ENCODE measurements around the gene ULBP2. TPM values are rescaled to one million over a fixed set of nuclear protein-coding genes. Genes with fewer than 3 reads are reported as not detected.

ULBP2 gene
- total RNA-seq, 1 donor from 2014 or later, result not detected

DNA sequence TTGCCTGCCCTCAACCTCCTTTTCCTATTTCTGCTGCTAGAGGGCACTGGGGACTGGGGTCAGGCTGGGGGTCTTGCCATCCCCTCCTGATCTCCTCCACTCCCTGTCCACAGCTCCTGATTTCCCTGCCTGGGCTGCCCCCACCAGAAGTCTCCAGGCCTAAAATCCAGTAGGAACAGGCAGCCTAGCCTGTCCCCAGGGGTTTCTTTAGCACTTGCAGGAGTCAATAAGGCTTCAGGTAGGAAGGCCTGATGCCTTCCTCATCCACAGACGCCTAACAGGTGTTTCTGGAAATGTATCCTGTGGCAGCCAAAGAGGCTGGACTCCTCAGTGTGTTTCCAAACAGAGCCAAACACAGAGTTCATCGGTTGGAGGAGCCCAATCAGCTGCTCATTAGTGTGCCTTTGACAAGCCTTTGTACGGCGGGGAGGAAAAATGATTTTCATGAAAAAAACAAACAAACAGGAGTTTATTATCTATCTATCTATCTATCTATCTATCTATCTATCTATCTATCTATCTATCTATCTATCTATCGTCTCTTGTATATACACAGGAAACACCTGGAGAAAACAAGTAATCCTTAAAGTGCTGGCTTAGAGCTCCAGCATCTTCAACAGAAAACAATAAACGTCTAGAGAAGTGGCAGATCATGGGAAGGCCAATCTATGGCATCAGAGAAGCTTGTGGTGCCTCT is 40.2 kb upstream of the ULBP2 start:
- no peaks in the 10 kb centered on the region for H3K27me3 ChIP-seq

DNA sequence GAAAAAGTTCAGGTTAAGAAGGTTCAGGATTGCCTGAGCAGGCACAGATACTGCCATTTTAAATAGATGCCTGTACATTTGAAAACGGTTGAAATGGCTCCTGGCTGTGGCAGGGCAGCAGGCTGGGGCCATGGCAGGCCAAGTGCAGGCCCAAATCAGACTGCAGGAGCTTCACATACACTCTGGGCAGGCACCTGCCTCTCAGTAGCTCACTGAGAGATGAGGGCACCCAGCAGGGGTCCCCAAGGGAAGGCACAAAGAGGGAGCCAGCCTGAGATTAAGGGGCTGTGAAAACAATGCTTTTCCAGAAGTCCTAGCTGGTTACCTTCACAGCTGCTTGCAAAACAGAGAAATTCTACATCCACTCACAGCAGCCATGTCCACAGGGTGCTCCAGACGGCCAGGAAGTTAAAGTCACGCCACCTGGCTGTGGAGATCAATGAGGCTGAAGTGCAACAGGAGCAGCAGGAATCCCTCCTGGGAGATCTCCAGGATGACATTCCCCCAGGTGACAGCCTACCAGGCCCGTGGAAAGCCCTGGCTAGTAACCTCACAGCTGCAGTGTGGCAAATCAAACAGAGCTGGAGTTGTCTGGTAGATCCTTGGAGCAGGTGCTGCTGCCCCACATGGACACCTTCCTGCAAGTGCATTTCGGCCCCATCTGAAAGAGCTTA is 37.7 kb upstream of the ULBP2 start:
- Histone ChIP-seq H3K36me3 (no peaks in the 10 kb centered on the region), H3K27me3 (no peaks in the 10 kb centered on the region), H3K4me3 (no peak overlapping the region), H3K4me1 (no peaks in the 10 kb centered on the region), H3K9me3 (no peaks in the 10 kb centered on the region), H3K27ac (no peak overlapping the region)
- TF ChIP-seq, protein P1, sequence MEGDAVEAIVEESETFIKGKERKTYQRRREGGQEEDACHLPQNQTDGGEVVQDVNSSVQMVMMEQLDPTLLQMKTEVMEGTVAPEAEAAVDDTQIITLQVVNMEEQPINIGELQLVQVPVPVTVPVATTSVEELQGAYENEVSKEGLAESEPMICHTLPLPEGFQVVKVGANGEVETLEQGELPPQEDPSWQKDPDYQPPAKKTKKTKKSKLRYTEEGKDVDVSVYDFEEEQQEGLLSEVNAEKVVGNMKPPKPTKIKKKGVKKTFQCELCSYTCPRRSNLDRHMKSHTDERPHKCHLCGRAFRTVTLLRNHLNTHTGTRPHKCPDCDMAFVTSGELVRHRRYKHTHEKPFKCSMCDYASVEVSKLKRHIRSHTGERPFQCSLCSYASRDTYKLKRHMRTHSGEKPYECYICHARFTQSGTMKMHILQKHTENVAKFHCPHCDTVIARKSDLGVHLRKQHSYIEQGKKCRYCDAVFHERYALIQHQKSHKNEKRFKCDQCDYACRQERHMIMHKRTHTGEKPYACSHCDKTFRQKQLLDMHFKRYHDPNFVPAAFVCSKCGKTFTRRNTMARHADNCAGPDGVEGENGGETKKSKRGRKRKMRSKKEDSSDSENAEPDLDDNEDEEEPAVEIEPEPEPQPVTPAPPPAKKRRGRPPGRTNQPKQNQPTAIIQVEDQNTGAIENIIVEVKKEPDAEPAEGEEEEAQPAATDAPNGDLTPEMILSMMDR (IDR thresholded peaks at IDR 0.05), result no peak
- intact Hi-C loops (cut with DNase I), result no loop called here
- DNase-seq (ENCODE audit: low spot score in 2 of 2), result no peak

More for the DNA sequence above, 40.2 kb upstream of the ULBP2 start:
- H3K9me3 ChIP-seq, result no peaks in the 10 kb centered on the region
- no peak overlapping the region for H3K4me3 ChIP-seq
- DNase-seq (ENCODE audit: low spot score in 2 of 2), result peak in 1 of 2 donors; percentile 30
- H3K36me3 ChIP-seq, result no peaks in the 10 kb centered on the region
- intact Hi-C loops (cut with DNase I), result no loop called here
- TF ChIP-seq, protein P1 (IDR thresholded peaks at IDR 0.05), result no peak
- H3K27ac ChIP-seq, result no peak overlapping the region
- peaks cover 8 to 9% of the 10 kb centered on the region in 2 donors for H3K4me1 ChIP-seq

DNA sequence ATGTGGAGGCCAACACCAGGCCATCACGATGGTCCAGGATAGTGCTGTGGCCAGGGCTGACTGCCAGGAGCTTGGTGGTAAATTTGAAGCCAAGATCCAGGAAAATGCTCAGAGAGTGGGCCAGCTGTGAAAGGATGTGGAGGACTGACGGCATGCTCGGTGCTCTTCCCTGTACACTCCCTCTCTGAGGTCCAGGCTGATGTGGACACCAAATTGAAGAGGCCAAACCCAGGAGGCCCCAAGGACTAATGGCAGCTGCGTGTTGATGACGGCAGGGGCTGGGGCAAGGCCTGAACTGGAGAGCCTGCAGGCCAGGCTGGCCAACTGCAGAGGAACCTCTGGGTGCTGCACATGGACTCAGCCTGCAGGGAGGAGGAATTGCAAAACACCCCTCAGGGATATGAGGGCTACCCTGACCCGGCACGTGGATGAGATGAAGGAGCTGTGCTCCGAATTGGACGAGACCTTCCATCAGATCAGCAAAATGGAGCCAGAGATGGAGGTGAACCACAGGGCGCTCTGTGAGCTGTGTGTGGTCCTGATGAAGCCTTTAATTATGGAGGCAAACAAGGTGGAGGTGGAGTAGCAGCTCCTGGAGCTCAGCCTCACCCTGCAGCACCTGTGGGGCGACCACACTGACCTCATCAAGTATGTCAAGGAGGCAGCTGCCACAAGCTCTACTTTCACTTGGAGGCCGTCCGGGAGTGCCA is 37.0 kb upstream of the ULBP2 start:
- intact Hi-C loops (cut with DNase I), result no loop called here
- H3K9me3 ChIP-seq, result no peaks in the 10 kb centered on the region
- no peaks in the 10 kb centered on the region for H3K36me3 ChIP-seq
- TF ChIP-seq, protein P1 (IDR thresholded peaks at IDR 0.05), result no peak
- H3K27me3 ChIP-seq, result no peaks in the 10 kb centered on the region
- H3K4me3 ChIP-seq, result no peak overlapping the region
- no peaks in the 10 kb centered on the region for H3K4me1 ChIP-seq
- no peak overlapping the region for H3K27ac ChIP-seq
- no peak for DNase-seq (ENCODE audit: low spot score in 2 of 2)

DNA sequence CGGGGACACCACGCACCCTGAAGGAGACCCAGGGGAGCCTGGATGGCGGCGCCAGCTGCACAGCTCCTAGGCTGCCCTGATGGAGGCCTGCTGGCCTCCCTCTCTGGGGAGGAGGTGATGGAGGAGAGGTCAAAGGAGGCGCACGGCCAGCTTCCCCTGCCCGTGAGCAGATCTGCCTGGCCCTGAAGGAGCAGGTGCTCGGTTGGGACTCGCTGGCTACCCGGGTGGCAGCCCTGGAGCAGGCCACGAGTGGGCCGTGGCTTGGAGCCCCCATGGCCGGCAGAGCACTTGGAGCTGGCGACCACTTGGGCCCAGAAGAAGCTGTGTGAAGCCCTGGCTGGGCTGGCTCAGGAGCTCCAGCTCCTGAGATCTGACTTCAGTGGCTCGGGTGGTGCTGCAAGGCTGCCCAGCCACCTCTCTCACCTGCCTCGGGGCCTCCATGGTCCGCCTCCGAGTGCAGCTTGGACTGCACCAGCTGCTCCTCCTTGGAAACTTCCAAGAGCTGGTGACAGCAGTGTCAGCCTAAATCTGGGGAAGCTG is 36.4 kb upstream of the ULBP2 start:
- Histone ChIP-seq H3K27ac (no peak overlapping the region), H3K4me3 (no peak overlapping the region), H3K9me3 (no peaks in the 10 kb centered on the region), H3K27me3 (no peaks in the 10 kb centered on the region), H3K4me1 (no peaks in the 10 kb centered on the region), H3K36me3 (no peaks in the 10 kb centered on the region)
- TF ChIP-seq, protein P1 (IDR thresholded peaks at IDR 0.05), result no peak
- no peak for DNase-seq (ENCODE audit: low spot score in 2 of 2)
- intact Hi-C loops (cut with DNase I), result no loop called here

DNA sequence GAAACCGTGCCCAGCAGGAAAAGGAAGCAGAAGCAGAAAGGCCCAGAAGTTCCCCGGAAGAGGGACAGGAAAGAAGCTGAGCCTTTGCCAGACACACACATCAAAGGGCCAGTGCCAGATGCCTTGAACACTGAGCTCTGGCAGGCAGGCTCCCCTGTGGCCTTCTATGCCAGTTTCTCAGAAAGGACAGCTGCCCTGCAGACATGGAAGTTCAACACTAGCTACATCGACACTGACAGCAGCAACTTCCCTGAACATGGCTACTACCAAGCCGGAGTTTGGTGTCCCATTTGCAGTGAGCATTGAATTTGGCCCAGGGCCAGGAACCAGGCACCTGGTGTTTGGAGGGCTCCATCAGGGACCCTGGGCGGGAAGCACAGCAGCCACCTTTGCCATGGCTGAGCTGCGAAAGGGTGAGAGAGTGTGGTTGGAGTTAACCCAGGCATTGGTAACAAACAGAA is 35.9 kb upstream of the ULBP2 start:
- Histone ChIP-seq H3K27me3 (no peaks in the 10 kb centered on the region), H3K4me1 (no peaks in the 10 kb centered on the region), H3K4me3 (no peak overlapping the region), H3K36me3 (no peaks in the 10 kb centered on the region), H3K27ac (no peak overlapping the region), H3K9me3 (no peaks in the 10 kb centered on the region)
- DNase-seq (ENCODE audit: low spot score in 2 of 2), result no peak
- TF ChIP-seq, protein P1 (IDR thresholded peaks at IDR 0.05), result no peak
- intact Hi-C loops (cut with DNase I), result no loop called here

Measured in ascending aorta (tissue), 2 donors.